Transverse colon (tissue), 3 donors: Measurements from ENCODE around the gene NCKAP5.

ENCODE experiments used
- CTCF ChIP-seq, 5 experiments: fragments of 200-600 bp in 3 of 5; fragments of 450-650 bp in 2 of 5; sonication (generic) in 3 of 5; IDR thresholded peaks; 1 replicate in 2 of 5; 2 replicates in 3 of 5; pipeline ENCODE4 v1.5.1; 2016 to 2017; ENCODE audit warnings: antibody characterized with exemption in 5 of 5, inconsistent platforms in 3 of 5, mild to moderate bottlenecking in 2 of 5, moderate library complexity in 1 of 5
- EP300 ChIP-seq: sonication (generic); formaldehyde crosslinking; IDR thresholded peaks from one replicate; pipeline ENCODE4 v1.6.1; 2017; ENCODE audit warnings: antibody characterized with exemption, low read depth
- POLR2A ChIP-seq: fragments of 450-650 bp; IDR thresholded peaks from one replicate; pipeline ENCODE4 v1.6.1; 2016; ENCODE audit warnings: antibody characterized with exemption, mild to moderate bottlenecking, moderate library complexity

- TF ChIP-seq CTCF (IDR thresholded peaks at IDR 0.05): no peak
- no peak for TF ChIP-seq POLR2A
- TF ChIP-seq EP300: no peak
Measured at GRCh38 chr2:133025004-133025403, 543.3 kb downstream of the NCKAP5 start.
